Ishikawa (cell line): ENCODE measurements around the gene MOB2.

Experiments used
- CEBPB ChIP-seq: IDR thresholded peaks from 2 replicates; pipeline ENCODE4 v1.6.1; 2012
- CREB1 ChIP-seq: IDR thresholded peaks from 2 replicates; pipeline ENCODE4 v1.6.1; 2012; ENCODE audit warnings: low read depth
- EGR1 ChIP-seq: IDR thresholded peaks from 2 replicates; pipeline ENCODE4 v1.6.1; 2012
- EP300 ChIP-seq: IDR thresholded peaks from 2 replicates; pipeline ENCODE4 v1.6.1; 2012; ENCODE audit warnings: borderline replicate concordance
- FOXM1 ChIP-seq: IDR thresholded peaks from 2 replicates; pipeline ENCODE4 v1.6.1; 2012; ENCODE audit warnings: low read depth, borderline replicate concordance
- NFIC ChIP-seq: IDR thresholded peaks from 2 replicates; pipeline ENCODE4 v1.6.1; 2012
- RAD21 ChIP-seq: IDR thresholded peaks from 2 replicates; pipeline ENCODE4 v1.6.1; 2012; ENCODE audit warnings: low read depth
- TAF1 ChIP-seq: IDR thresholded peaks from 2 replicates; pipeline ENCODE4 v1.6.1; 2012; ENCODE audit warnings: low read depth, mild to moderate bottlenecking
- TCF12 ChIP-seq: IDR thresholded peaks from 2 replicates; pipeline ENCODE4 v1.6.1; 2012; ENCODE audit warnings: low read depth
- TEAD4 ChIP-seq: IDR thresholded peaks from 2 replicates; pipeline ENCODE4 v1.6.1; 2012
- USF1 ChIP-seq: IDR thresholded peaks from 2 replicates; pipeline ENCODE4 v1.6.1; 2012
- YY1 ChIP-seq: IDR thresholded peaks from 2 replicates; pipeline ENCODE4 v1.6.1; 2012; ENCODE audit warnings: low read depth
- ZBTB7A ChIP-seq: IDR thresholded peaks from 2 replicates; pipeline ENCODE4 v1.6.1; 2012; ENCODE audit warnings: low read depth
- TF ChIP-seq, protein P1 (sequence below): IDR thresholded peaks from 2 replicates; pipeline ENCODE4 v1.6.1; 2012
- TF ChIP-seq, protein P2 (sequence below): IDR thresholded peaks from 2 replicates; pipeline ENCODE4 v1.6.1; 2012; ENCODE audit warnings: low read depth, mild to moderate bottlenecking

Gene MOB2

DNA sequence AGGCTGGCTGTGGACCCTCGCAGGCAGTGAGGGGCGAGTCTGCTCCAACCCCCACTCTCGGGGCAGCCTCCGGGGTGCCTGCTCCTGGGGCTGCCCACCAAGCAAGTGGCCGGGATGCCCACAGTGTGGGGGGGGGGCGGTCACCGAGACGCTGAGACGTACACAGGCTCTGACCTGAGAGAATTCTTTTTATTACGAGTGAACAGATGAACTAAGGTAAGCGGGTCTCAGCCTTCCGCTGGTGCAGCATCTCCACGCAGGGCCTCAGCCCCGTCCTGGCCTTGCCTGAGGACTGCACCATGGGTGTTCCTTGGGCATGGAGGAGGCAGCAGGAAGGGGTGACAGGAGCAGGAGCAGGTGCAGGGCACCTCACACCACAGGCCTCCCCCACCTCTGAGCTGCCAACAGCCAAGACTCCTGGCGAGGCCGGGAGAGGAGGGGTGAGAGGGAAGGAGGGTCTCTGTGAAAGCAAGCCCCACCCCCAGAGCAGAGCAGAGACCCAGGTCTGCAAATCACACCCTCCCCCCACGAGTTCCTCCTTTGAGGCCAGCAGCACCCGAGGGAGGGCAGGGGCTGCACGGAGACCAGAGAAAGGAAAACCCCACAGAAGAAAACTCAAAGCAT is 17.2 kb downstream of the MOB2 start:
- no peak for TF ChIP-seq CREB1
- TF ChIP-seq USF1, result no peak
- TF ChIP-seq CEBPB, result no peak
- TF ChIP-seq, protein P1, sequence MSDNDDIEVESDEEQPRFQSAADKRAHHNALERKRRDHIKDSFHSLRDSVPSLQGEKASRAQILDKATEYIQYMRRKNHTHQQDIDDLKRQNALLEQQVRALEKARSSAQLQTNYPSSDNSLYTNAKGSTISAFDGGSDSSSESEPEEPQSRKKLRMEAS, result no peak
- TF ChIP-seq FOXM1, result no peak
- TF ChIP-seq, protein P2, sequence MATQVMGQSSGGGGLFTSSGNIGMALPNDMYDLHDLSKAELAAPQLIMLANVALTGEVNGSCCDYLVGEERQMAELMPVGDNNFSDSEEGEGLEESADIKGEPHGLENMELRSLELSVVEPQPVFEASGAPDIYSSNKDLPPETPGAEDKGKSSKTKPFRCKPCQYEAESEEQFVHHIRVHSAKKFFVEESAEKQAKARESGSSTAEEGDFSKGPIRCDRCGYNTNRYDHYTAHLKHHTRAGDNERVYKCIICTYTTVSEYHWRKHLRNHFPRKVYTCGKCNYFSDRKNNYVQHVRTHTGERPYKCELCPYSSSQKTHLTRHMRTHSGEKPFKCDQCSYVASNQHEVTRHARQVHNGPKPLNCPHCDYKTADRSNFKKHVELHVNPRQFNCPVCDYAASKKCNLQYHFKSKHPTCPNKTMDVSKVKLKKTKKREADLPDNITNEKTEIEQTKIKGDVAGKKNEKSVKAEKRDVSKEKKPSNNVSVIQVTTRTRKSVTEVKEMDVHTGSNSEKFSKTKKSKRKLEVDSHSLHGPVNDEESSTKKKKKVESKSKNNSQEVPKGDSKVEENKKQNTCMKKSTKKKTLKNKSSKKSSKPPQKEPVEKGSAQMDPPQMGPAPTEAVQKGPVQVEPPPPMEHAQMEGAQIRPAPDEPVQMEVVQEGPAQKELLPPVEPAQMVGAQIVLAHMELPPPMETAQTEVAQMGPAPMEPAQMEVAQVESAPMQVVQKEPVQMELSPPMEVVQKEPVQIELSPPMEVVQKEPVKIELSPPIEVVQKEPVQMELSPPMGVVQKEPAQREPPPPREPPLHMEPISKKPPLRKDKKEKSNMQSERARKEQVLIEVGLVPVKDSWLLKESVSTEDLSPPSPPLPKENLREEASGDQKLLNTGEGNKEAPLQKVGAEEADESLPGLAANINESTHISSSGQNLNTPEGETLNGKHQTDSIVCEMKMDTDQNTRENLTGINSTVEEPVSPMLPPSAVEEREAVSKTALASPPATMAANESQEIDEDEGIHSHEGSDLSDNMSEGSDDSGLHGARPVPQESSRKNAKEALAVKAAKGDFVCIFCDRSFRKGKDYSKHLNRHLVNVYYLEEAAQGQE, result no peak
- TF ChIP-seq EGR1, result no peak
- no peak for TF ChIP-seq ZBTB7A
- TF ChIP-seq YY1, result no peak
- no peak for TF ChIP-seq NFIC
- TF ChIP-seq TCF12, result no peak
- no peak for TF ChIP-seq TEAD4
- no peak for TF ChIP-seq EP300

DNA sequence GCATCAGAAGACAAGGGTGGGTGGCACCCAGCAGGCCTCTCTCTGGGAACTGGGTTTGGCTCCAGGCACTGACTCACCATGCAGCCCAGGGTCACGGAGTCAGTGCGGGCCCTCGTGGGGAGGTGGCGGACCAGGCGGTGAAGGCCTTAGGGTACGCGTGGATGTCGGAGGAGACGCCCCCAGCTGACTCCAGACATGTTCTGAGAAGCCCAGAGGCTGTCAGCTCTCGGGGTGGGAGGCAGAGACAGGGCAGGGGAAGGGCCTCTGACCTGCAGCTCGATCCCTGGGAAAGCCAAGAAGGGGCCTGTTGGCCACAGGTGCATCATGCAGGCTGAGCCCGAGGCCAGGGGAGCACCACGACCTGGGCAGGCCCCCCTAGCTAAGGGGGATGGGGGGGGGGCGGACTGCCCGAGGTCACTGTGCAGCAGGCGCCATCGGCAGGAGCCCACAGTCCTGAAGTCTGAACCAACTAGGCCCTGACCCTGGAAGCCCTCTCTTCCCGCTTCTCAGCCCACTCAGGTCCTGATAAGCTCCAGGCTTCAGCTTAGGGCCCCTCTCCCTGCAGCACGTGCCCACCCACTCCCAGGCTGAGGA is 18.0 kb downstream of the MOB2 start:
- TF ChIP-seq CREB1 (no peak), EGR1 (no peak), EP300 (no peak), NFIC (no peak), TAF1 (no peak), FOXM1 (no peak), YY1 (no peak), USF1 (no peak), TCF12 (no peak), CEBPB (no peak), ZBTB7A (no peak), TEAD4 (no peak), RAD21 (no peak)
- TF ChIP-seq, protein P2, result no peak
- TF ChIP-seq, protein P1, result no peak

DNA sequence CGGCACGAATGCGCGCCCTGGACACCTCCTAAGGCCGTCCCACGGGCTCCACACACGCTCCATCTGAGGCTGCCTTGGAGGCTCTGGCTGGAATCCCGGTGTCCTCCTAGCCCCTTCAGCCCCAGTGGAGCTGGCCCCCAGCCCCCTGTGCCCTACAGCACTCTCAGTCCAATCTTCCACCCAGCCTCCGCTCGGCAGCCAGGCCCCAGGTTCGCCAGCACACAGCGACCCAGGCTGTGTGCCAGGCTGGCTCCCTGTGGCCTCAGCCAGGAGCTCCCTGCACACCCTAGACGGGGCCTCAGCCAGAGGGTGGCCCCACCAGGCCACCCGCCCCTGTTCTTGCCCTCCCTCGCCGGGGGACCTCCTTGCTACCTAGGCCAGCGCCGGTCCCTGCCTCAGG is 18.6 kb downstream of the MOB2 start:
- TF ChIP-seq FOXM1 (no peak), CEBPB (no peak), EGR1 (no peak), TCF12 (no peak), YY1 (no peak), TEAD4 (no peak), TAF1 (no peak), CREB1 (no peak), EP300 (no peak), NFIC (no peak), ZBTB7A (no peak), USF1 (no peak), RAD21 (no peak)
- TF ChIP-seq, protein P1, result no peak
- TF ChIP-seq, protein P2, result no peak
